ENCODE measurements around the gene LGALS4. TPM values are rescaled to one million over a fixed set of nuclear protein-coding genes. Genes with fewer than 3 reads are reported as not detected.
A peak's percentile ranks its signal among the peaks of the same experiment; 100 is the strongest.

The LGALS4 gene
- total and polyA plus RNA-seq, 9 of the 15 experiments (the other 6 are each of a cell fraction or from before 2014, with no cell fraction given): 0.08 to 1.1 (median 0.30) TPM; not detected in 3

GRCh38 chr19:38769635-38770211, 43.0 kb downstream of the LGALS4 start:
- in situ Hi-C loops (cut with MboI): no loop called here
- Histone ChIP-seq H3K36me3 (ENCODE audit: control insufficient read depth, insufficient read depth, low read length) (no peaks in the 10 kb centered on the region), H3K79me2 (ENCODE audit: control insufficient read depth, insufficient read depth, low read length) (no peaks in the 10 kb centered on the region), H4K20me1 (replicated peaks; ENCODE audit: control insufficient read depth, insufficient read depth, low read length) (no peaks in the 10 kb centered on the region), H2AFZ (ENCODE audit: low read depth, low read length) (peak overlapping the region; percentile 67), H3K27ac (ENCODE audit: extremely low read depth, low read depth, low read length) (no peak overlapping the region), H3K4me2 (ENCODE audit: insufficient read depth, low read length) (no peak overlapping the region), H3K9me3 (replicated peaks; ENCODE audit: control insufficient read depth, insufficient read depth, low read depth, low read length) (no peaks in the 10 kb centered on the region), H3K4me3 (no peak overlapping the region), H3K9ac (ENCODE audit: insufficient read depth in 1 of 2, low read depth in 2 of 2, low read length in 2 of 2) (peak overlapping the region in 1 of 2 experiments; percentile 45; a peak in 1 of 4 replicates), H3K4me1 (replicated peaks in 1 of 2; ENCODE audit: control insufficient read depth in 2 of 2, insufficient read depth in 2 of 2, low read length in 2 of 2) (peaks cover 0 to 12% of the 10 kb centered on the region in 2 experiments; a peak in 2 of 5 replicates), H3K27me3 (ENCODE audit: control insufficient read depth in 2 of 2, insufficient read depth in 2 of 2, low read length in 2 of 2) (no peaks in the 10 kb centered on the region), H3K9me1 (ENCODE audit: control insufficient read depth, insufficient read depth, low read length) (no peaks in the 10 kb centered on the region)
- ATAC-seq (peak; percentile 95), FAIRE-seq (no peak), DNase-seq (ENCODE audit: extremely low read depth in 1 of 4, low spot score in 3 of 4) (peak; percentile 61 to 73 (median 66))
- CTCF ChIA-PET (ENCODE audit: low intra/inter-chr PET ratio): no interaction called here
- POLR2A ChIA-PET: interaction anchor here (0.9 kb wide), 1 partner anchor 16 kb away, joined by 3 read pairs; no protein-coding TSS in a partner anchor
- intact Hi-C loops (cut with micrococcal nuclease): no loop called here
- BruUV-seq (replicated peaks): no TSS peak
- WGBS (ENCODE audit: insufficient coverage, low coverage, missing lambda C conversion rate): 49% methylated on average over 29 of the region's 42 CpGs
- TF ChIP-seq ZNF57 (CRISPR knock-in tag; IDR thresholded peaks at IDR 0.05) (no peak), ZNF23 (CRISPR knock-in tag; IDR thresholded peaks at IDR 0.05) (no peak), MGA (IDR thresholded peaks at IDR 0.05) (peak; percentile 24; the same call in 1 of the 2 replicates), POLR3G (IDR thresholded peaks at IDR 0.05; ENCODE audit: extremely low read depth, insufficient read length, insufficient replicate concordance) (no peak), BMI1 (IDR thresholded peaks at IDR 0.05; ENCODE audit: low read length) (no peak), CTCF (IDR thresholded peaks at IDR 0.05 in 2 of 3, conservative IDR thresholded peaks at IDR 0.05 in 1 of 3; ENCODE audit: insufficient read depth in 2 of 3, low read depth in 1 of 3, low read length in 3 of 3) (peak; percentile 48 to 70 (median 62); a peak in 5 of 6 replicates), ZNF695 (CRISPR knock-in tag; IDR thresholded peaks at IDR 0.05) (no peak), ZNF830 (CRISPR knock-in tag; IDR thresholded peaks at IDR 0.05) (no peak), PHF20 (IDR thresholded peaks at IDR 0.05; ENCODE audit: partially characterized antibody) (peak; percentile 16)
